Measurements from ENCODE around the gene TXLNG.

GRCh38 chrX:16739574-16739973, 46.7 kb upstream of the TXLNG start:
- TF ChIP-seq POLR2A (IDR thresholded peaks at IDR 0.05) = no peak
- TF ChIP-seq, protein P1, sequence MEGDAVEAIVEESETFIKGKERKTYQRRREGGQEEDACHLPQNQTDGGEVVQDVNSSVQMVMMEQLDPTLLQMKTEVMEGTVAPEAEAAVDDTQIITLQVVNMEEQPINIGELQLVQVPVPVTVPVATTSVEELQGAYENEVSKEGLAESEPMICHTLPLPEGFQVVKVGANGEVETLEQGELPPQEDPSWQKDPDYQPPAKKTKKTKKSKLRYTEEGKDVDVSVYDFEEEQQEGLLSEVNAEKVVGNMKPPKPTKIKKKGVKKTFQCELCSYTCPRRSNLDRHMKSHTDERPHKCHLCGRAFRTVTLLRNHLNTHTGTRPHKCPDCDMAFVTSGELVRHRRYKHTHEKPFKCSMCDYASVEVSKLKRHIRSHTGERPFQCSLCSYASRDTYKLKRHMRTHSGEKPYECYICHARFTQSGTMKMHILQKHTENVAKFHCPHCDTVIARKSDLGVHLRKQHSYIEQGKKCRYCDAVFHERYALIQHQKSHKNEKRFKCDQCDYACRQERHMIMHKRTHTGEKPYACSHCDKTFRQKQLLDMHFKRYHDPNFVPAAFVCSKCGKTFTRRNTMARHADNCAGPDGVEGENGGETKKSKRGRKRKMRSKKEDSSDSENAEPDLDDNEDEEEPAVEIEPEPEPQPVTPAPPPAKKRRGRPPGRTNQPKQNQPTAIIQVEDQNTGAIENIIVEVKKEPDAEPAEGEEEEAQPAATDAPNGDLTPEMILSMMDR (IDR thresholded peaks at IDR 0.05) = no peak
